Measurements from ENCODE around the gene ZNF213.

DNA sequence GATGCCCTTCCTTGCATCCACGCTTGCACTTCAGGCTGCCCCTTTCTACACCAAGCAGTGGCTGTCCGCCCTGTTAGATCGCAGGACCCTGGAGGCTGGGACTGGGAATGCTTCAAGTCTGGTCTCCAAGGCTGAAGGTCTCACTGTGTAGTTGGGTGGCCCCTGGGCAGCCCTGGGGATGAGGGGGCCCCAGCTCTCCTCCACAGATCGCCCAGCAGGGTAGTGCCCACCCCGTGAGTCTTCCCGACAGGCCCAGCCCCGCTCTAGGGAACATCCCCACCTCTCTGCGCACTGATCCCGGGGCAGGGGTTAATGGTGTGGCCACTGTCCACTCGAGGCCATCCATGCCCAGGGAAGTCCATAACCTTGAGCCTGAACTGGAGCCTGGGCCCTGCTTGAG, 10.3 kb downstream of the ZNF213 start:
- TF ChIP-seq, protein P1, sequence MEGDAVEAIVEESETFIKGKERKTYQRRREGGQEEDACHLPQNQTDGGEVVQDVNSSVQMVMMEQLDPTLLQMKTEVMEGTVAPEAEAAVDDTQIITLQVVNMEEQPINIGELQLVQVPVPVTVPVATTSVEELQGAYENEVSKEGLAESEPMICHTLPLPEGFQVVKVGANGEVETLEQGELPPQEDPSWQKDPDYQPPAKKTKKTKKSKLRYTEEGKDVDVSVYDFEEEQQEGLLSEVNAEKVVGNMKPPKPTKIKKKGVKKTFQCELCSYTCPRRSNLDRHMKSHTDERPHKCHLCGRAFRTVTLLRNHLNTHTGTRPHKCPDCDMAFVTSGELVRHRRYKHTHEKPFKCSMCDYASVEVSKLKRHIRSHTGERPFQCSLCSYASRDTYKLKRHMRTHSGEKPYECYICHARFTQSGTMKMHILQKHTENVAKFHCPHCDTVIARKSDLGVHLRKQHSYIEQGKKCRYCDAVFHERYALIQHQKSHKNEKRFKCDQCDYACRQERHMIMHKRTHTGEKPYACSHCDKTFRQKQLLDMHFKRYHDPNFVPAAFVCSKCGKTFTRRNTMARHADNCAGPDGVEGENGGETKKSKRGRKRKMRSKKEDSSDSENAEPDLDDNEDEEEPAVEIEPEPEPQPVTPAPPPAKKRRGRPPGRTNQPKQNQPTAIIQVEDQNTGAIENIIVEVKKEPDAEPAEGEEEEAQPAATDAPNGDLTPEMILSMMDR (IDR thresholded peaks at IDR 0.05) = no peak
- no peak for TF ChIP-seq POLR2A (IDR thresholded peaks at IDR 0.05)

Measured in esophagus squamous epithelium (tissue), 4 donors.